H9 (cell line): ENCODE results near the gene BEST3. TPM values are rescaled to one million over a fixed set of nuclear protein-coding genes. Genes with fewer than 3 reads are reported as not detected.

Experiments used
- DNase-seq: peaks from one replicate; pipeline ENCODE4 v3.0.0-alpha.2; 2017
- H2AFZ ChIP-seq: one replicate; pipeline ENCODE4 v1.6.1; 2013; ENCODE audit warnings: mild to moderate bottlenecking, low read length, control low read depth, moderate library complexity
- H2AK5ac ChIP-seq: 2 replicates; pipeline ENCODE4 v1.6.1; 2013; ENCODE audit warnings: low read length, control low read depth, mixed read lengths; ENCODE audit not compliant: insufficient read length
- H2BK120ac ChIP-seq: one replicate; pipeline ENCODE4 v1.6.1; 2013; ENCODE audit warnings: low read depth, mild to moderate bottlenecking, low read length, control low read depth, inconsistent platforms; ENCODE audit not compliant: poor library complexity, severe bottlenecking
- H2BK12ac ChIP-seq: 2 replicates; pipeline ENCODE4 v1.6.1; 2013; ENCODE audit warnings: low read length, control low read depth, mixed read lengths, low read depth; ENCODE audit not compliant: insufficient read length
- H2BK15ac ChIP-seq: 2 replicates; pipeline ENCODE4 v1.6.1; 2013; ENCODE audit warnings: low read depth, low read length, control low read depth
- H2BK20ac ChIP-seq: one replicate; pipeline ENCODE4 v1.6.1; 2013; ENCODE audit warnings: low read depth, mild to moderate bottlenecking, low read length, control low read depth, inconsistent platforms; ENCODE audit not compliant: poor library complexity, severe bottlenecking
- H2BK5ac ChIP-seq: 2 replicates; pipeline ENCODE4 v1.6.1; 2013; ENCODE audit warnings: low read length, control low read depth, mixed read lengths; ENCODE audit not compliant: insufficient read length
- H3K14ac ChIP-seq: 2 replicates; pipeline ENCODE4 v1.6.1; 2013; ENCODE audit warnings: low read length, control low read depth; ENCODE audit not compliant: insufficient read depth
- H3K18ac ChIP-seq: 2 replicates; pipeline ENCODE4 v1.6.1; 2013; ENCODE audit warnings: low read depth, mild to moderate bottlenecking, mixed read lengths, low read length, control low read depth; ENCODE audit not compliant: insufficient read length
- H3K23ac ChIP-seq: 2 replicates; pipeline ENCODE4 v1.6.1; 2013; ENCODE audit warnings: low read length, control low read depth, mixed read lengths, low read depth; ENCODE audit not compliant: insufficient read length
- H3K23me2 ChIP-seq: 2 replicates; pipeline ENCODE4 v1.6.1; 2013; ENCODE audit warnings: low read depth, mild to moderate bottlenecking, mixed read lengths, low read length, control low read depth; ENCODE audit not compliant: insufficient read length, poor library complexity, severe bottlenecking
- H3K27ac ChIP-seq: 2 replicates; pipeline ENCODE4 v1.5.1; 2013; ENCODE audit warnings: low read length, control low read depth, mixed read lengths, low read depth; ENCODE audit not compliant: insufficient read length
- H3K27me3 ChIP-seq: 2 replicates; pipeline ENCODE4 v1.6.1; 2013; ENCODE audit warnings: low read length, control low read depth, inconsistent platforms; ENCODE audit not compliant: insufficient read depth
- H3K4ac ChIP-seq: 2 replicates; pipeline ENCODE4 v1.6.1; 2013; ENCODE audit warnings: low read depth, mild to moderate bottlenecking, control low read depth, inconsistent platforms, low read length, moderate library complexity
- H3K4me1 ChIP-seq: 2 replicates; pipeline ENCODE4 v1.6.1; 2013; ENCODE audit warnings: low read length, control low read depth, inconsistent platforms; ENCODE audit not compliant: insufficient read depth
- H3K4me2 ChIP-seq: 2 replicates; pipeline ENCODE4 v1.6.1; 2013; ENCODE audit warnings: low read length, control low read depth, mixed read lengths; ENCODE audit not compliant: insufficient read length, insufficient read depth
- H3K56ac ChIP-seq: 2 replicates; pipeline ENCODE4 v1.6.1; 2013; ENCODE audit warnings: low read depth, mild to moderate bottlenecking, mixed read lengths, low read length, control low read depth; ENCODE audit not compliant: insufficient read length
- H3K79me1 ChIP-seq: 2 replicates; pipeline ENCODE4 v1.6.1; 2013; ENCODE audit warnings: low read depth, mild to moderate bottlenecking, moderate library complexity, low read length, control low read depth, inconsistent platforms; ENCODE audit not compliant: insufficient read depth, poor library complexity, severe bottlenecking
- H3K79me2 ChIP-seq: 2 replicates; pipeline ENCODE4 v1.6.1; 2013; ENCODE audit warnings: low read length, control low read depth, inconsistent platforms; ENCODE audit not compliant: insufficient read depth
- H3K9ac ChIP-seq: 2 replicates; pipeline ENCODE4 v1.6.1; 2013; ENCODE audit warnings: low read length, control low read depth, mixed read lengths; ENCODE audit not compliant: insufficient read length; ENCODE audit errors: extremely low read depth
- H3K9me3 ChIP-seq: one replicate; pipeline ENCODE4 v1.6.1; 2013; ENCODE audit warnings: low read depth, low read length, inconsistent platforms; ENCODE audit not compliant: control insufficient read depth
- H3T11ph ChIP-seq: one replicate; pipeline ENCODE4 v1.6.1; 2013; ENCODE audit warnings: mild to moderate bottlenecking, low read length, control low read depth, inconsistent platforms
- H4K20me1 ChIP-seq: one replicate; pipeline ENCODE4 v1.6.1; 2013; ENCODE audit not compliant: control insufficient read depth, insufficient read length, insufficient read depth
- H4K5ac ChIP-seq: 2 replicates; pipeline ENCODE4 v1.6.1; 2013; ENCODE audit warnings: low read depth, mild to moderate bottlenecking, mixed read lengths, low read length, control low read depth; ENCODE audit not compliant: insufficient read length
- H4K8ac ChIP-seq: replicated peaks from 2 replicates; pipeline ENCODE4 v1.6.1; 2013; ENCODE audit warnings: low read length, control low read depth, mixed read lengths, low read depth; ENCODE audit not compliant: insufficient read length
- H4K91ac ChIP-seq: 2 replicates; pipeline ENCODE4 v1.6.1; 2013; ENCODE audit warnings: low read depth, mild to moderate bottlenecking, moderate library complexity, mixed read lengths, low read length, control low read depth; ENCODE audit not compliant: insufficient read length
- H3K27ac Mint-ChIP-seq, 3 experiments: 2 replicates in 2 of 3; 3 replicates in 1 of 3; pipeline ENCODE4 v1.8.0; 2020 to 2021; ENCODE audit warnings: mixed read lengths in 3 of 3, mild to moderate bottlenecking in 1 of 3, moderate library complexity in 1 of 3
- H3K27me3 Mint-ChIP-seq: 2 replicates; pipeline ENCODE4 v1.8.0; 2021; ENCODE audit warnings: low read depth, mild to moderate bottlenecking, moderate library complexity, mixed read lengths
- H3K36me3 Mint-ChIP-seq, 3 experiments: 2 replicates in 2 of 3; 3 replicates in 1 of 3; pipeline ENCODE4 v1.8.0; 2020 to 2021; ENCODE audit warnings: low read depth in 3 of 3, mixed read lengths in 3 of 3; ENCODE audit not compliant: insufficient read depth in 1 of 3
- H3K4me1 Mint-ChIP-seq, 2 experiments: 2 replicates each; pipeline ENCODE4 v1.8.0; 2020; ENCODE audit warnings: mixed read lengths in 2 of 2
- H3K4me3 Mint-ChIP-seq, 2 experiments: 2 replicates in 1 of 2; 3 replicates in 1 of 2; pipeline ENCODE4 v1.8.0; 2020 to 2021; ENCODE audit warnings: mild to moderate bottlenecking in 2 of 2, mixed read lengths in 2 of 2, moderate library complexity in 1 of 2
- H3K9me3 Mint-ChIP-seq, 2 experiments: 2 replicates in 1 of 2; 3 replicates in 1 of 2; pipeline ENCODE4 v1.8.0; 2020; ENCODE audit warnings: mild to moderate bottlenecking in 2 of 2, mixed read lengths in 2 of 2, moderate library complexity in 1 of 2
- WGBS: extraction: QIAGEN DNeasy Blood & Tissue Kit; methylation state at CpG from one replicate; pipeline ENCODE4 v1.1.7; 2013; ENCODE audit warnings: missing lambda C conversion rate, low lambda C conversion rate, mixed read lengths; ENCODE audit not compliant: insufficient read length; ENCODE audit errors: extremely low coverage; 5-methylcytosine and 5-hydroxymethylcytosine counted together
- total RNA-seq: library from RNA; stranded (reverse); gene quantifications from 2 replicates; pipeline ENCODE4 v1.2.1, GENCODE V29; 2021
- TF ChIP-seq, protein P1 (sequence below): fragments of 200-600 bp; sonication (generic); conservative IDR thresholded peaks from 3 replicates; pipeline ENCODE4 v1.8.0; 2021; ENCODE audit warnings: antibody characterized with exemption, mild to moderate bottlenecking

Gene BEST3
- total RNA-seq, 1 experiment from 2014 or later: 0.42 TPM

GRCh38 chr12:69726922-69727321 lies 27.8 kb upstream of the BEST3 start:
- H3T11ph ChIP-seq: no peak overlapping the region
- H3K79me1 ChIP-seq: no peaks in the 10 kb centered on the region
- no peak overlapping the region for H3K9ac ChIP-seq
- no peak overlapping the region for H3K56ac ChIP-seq
- H2BK20ac ChIP-seq: no peak overlapping the region
- no peak overlapping the region for H2BK120ac ChIP-seq
- no peak for DNase-seq
- no peaks in the 10 kb centered on the region for H3K36me3 Mint-ChIP-seq
- no peak overlapping the region for H3K27ac ChIP-seq
- H3K79me2 ChIP-seq: no peaks in the 10 kb centered on the region
- WGBS: no CpG with 5 or more reads among the region's 4 CpGs
- H3K9me3 ChIP-seq: no peaks in the 10 kb centered on the region
- H3K18ac ChIP-seq: no peak overlapping the region
- no peak overlapping the region for H3K27ac Mint-ChIP-seq
- H3K23me2 ChIP-seq: no peaks in the 10 kb centered on the region
- no peak overlapping the region for H3K23ac ChIP-seq
- no peak overlapping the region for H3K4me2 ChIP-seq
- H3K4me1 ChIP-seq: no peaks in the 10 kb centered on the region
- no peaks in the 10 kb centered on the region for H3K9me3 Mint-ChIP-seq
- H3K4ac ChIP-seq: no peak overlapping the region
- no peak overlapping the region for H2BK12ac ChIP-seq
- H2AFZ ChIP-seq: no peak overlapping the region
- H2AK5ac ChIP-seq: no peak overlapping the region
- no peak overlapping the region for H4K8ac ChIP-seq
- H3K27me3 Mint-ChIP-seq: no peaks in the 10 kb centered on the region
- TF ChIP-seq, protein P1, sequence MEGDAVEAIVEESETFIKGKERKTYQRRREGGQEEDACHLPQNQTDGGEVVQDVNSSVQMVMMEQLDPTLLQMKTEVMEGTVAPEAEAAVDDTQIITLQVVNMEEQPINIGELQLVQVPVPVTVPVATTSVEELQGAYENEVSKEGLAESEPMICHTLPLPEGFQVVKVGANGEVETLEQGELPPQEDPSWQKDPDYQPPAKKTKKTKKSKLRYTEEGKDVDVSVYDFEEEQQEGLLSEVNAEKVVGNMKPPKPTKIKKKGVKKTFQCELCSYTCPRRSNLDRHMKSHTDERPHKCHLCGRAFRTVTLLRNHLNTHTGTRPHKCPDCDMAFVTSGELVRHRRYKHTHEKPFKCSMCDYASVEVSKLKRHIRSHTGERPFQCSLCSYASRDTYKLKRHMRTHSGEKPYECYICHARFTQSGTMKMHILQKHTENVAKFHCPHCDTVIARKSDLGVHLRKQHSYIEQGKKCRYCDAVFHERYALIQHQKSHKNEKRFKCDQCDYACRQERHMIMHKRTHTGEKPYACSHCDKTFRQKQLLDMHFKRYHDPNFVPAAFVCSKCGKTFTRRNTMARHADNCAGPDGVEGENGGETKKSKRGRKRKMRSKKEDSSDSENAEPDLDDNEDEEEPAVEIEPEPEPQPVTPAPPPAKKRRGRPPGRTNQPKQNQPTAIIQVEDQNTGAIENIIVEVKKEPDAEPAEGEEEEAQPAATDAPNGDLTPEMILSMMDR: no peak
- no peak overlapping the region for H3K4me3 Mint-ChIP-seq
- H3K27me3 ChIP-seq: no peaks in the 10 kb centered on the region
- H3K4me1 Mint-ChIP-seq: no peaks in the 10 kb centered on the region
- H4K91ac ChIP-seq: no peak overlapping the region
- no peak overlapping the region for H2BK5ac ChIP-seq
- no peak overlapping the region for H3K14ac ChIP-seq
- H4K5ac ChIP-seq: no peak overlapping the region
- no peak overlapping the region for H2BK15ac ChIP-seq
- no peaks in the 10 kb centered on the region for H4K20me1 ChIP-seq
